ENCODE results near the gene SUSD6. TPM values are rescaled to one million over a fixed set of nuclear protein-coding genes. Genes with fewer than 3 reads are reported as not detected.

The SUSD6 gene
- total and polyA plus RNA-seq, 9 of the 15 experiments (the other 6 are each of a cell fraction or from before 2014, with no cell fraction given): 2.9 to 20.7 (median 5.6) TPM

GRCh38 chr14:69696633-69697557 is 85.5 kb downstream of the SUSD6 start (continued):
- TF ChIP-seq, protein P1, sequence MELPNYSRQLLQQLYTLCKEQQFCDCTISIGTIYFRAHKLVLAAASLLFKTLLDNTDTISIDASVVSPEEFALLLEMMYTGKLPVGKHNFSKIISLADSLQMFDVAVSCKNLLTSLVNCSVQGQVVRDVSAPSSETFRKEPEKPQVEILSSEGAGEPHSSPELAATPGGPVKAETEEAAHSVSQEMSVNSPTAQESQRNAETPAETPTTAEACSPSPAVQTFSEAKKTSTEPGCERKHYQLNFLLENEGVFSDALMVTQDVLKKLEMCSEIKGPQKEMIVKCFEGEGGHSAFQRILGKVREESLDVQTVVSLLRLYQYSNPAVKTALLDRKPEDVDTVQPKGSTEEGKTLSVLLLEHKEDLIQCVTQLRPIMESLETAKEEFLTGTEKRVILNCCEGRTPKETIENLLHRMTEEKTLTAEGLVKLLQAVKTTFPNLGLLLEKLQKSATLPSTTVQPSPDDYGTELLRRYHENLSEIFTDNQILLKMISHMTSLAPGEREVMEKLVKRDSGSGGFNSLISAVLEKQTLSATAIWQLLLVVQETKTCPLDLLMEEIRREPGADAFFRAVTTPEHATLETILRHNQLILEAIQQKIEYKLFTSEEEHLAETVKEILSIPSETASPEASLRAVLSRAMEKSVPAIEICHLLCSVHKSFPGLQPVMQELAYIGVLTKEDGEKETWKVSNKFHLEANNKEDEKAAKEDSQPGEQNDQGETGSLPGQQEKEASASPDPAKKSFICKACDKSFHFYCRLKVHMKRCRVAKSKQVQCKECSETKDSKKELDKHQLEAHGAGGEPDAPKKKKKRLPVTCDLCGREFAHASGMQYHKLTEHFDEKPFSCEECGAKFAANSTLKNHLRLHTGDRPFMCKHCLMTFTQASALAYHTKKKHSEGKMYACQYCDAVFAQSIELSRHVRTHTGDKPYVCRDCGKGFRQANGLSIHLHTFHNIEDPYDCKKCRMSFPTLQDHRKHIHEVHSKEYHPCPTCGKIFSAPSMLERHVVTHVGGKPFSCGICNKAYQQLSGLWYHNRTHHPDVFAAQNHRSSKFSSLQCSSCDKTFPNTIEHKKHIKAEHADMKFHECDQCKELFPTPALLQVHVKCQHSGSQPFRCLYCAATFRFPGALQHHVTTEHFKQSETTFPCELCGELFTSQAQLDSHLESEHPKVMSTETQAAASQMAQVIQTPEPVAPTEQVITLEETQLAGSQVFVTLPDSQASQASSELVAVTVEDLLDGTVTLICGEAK (IDR thresholded peaks at IDR 0.05): no peak
- TF ChIP-seq, protein P1 (CRISPR knock-in tag; IDR thresholded peaks at IDR 0.05): no peak
- TF ChIP-seq NFIX (CRISPR knock-in tag; IDR thresholded peaks at IDR 0.05; ENCODE audit: low read depth) (no peak), U2AF2 (optimal IDR thresholded peaks at IDR 0.05; ENCODE audit: low read depth, low read length) (no peak), ARID1B (IDR thresholded peaks at IDR 0.05) (no peak), THAP7 (CRISPR knock-in tag; IDR thresholded peaks at IDR 0.05) (no peak), HNRNPK (IDR thresholded peaks at IDR 0.05; ENCODE audit: low read depth, low read length, poor library complexity, severe bottlenecking) (no peak), ZNF282 (CRISPR knock-in tag; IDR thresholded peaks at IDR 0.05) (no peak), ZC3H4 (CRISPR knock-in tag; IDR thresholded peaks at IDR 0.05; ENCODE audit: borderline replicate concordance) (no peak), ELF2 (CRISPR knock-in tag; IDR thresholded peaks at IDR 0.05) (no peak), ARNT (IDR thresholded peaks at IDR 0.05) (0 out of 4 replicates have a peak, but pooled peaks of 1 of the 2 experiments have one; percentile 8), CREB3 (tag; conservative IDR thresholded peaks at IDR 0.05; ENCODE audit: low read depth) (peak; percentile 93), FOXJ2 (tag; IDR thresholded peaks at IDR 0.05) (no peak), XRCC3 (IDR thresholded peaks at IDR 0.05) (no peak)
- TF ChIP-seq, protein P2, sequence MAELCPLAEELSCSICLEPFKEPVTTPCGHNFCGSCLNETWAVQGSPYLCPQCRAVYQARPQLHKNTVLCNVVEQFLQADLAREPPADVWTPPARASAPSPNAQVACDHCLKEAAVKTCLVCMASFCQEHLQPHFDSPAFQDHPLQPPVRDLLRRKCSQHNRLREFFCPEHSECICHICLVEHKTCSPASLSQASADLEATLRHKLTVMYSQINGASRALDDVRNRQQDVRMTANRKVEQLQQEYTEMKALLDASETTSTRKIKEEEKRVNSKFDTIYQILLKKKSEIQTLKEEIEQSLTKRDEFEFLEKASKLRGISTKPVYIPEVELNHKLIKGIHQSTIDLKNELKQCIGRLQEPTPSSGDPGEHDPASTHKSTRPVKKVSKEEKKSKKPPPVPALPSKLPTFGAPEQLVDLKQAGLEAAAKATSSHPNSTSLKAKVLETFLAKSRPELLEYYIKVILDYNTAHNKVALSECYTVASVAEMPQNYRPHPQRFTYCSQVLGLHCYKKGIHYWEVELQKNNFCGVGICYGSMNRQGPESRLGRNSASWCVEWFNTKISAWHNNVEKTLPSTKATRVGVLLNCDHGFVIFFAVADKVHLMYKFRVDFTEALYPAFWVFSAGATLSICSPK (IDR thresholded peaks at IDR 0.05; ENCODE audit: borderline replicate concordance): no peak
